ENCODE results near the gene GAS6.

Gene GAS6

GRCh38 chr13:113889467-113889866 is 25.6 kb upstream of the GAS6 start:
- no peak for TF ChIP-seq RARB (CRISPR knock-in tag; IDR thresholded peaks at IDR 0.05)
- TF ChIP-seq ISL1 (CRISPR knock-in tag; IDR thresholded peaks at IDR 0.05) = no peak
- no peak for TF ChIP-seq ZC3H10 (CRISPR knock-in tag; IDR thresholded peaks at IDR 0.05)
- no peak for TF ChIP-seq ZNF8 (CRISPR knock-in tag; IDR thresholded peaks at IDR 0.05)
- TF ChIP-seq ARNTL (CRISPR knock-in tag; IDR thresholded peaks at IDR 0.05; ENCODE audit: borderline replicate concordance, low read depth) = no peak
- no peak for TF ChIP-seq CSDC2 (CRISPR knock-in tag; IDR thresholded peaks at IDR 0.05)
- no peak for TF ChIP-seq POU6F1 (CRISPR knock-in tag; IDR thresholded peaks at IDR 0.05; ENCODE audit: borderline replicate concordance, low read depth)
- TF ChIP-seq ESRRG (CRISPR knock-in tag; IDR thresholded peaks at IDR 0.05) = no peak
- TF ChIP-seq TCF4 (CRISPR knock-in tag; IDR thresholded peaks at IDR 0.05; ENCODE audit: borderline replicate concordance) = no peak
- no peak for TF ChIP-seq ZNF565 (CRISPR knock-in tag; conservative IDR thresholded peaks at IDR 0.05; ENCODE audit: low read depth)
- no peak for TF ChIP-seq PATZ1 (CRISPR knock-in tag; IDR thresholded peaks at IDR 0.05; ENCODE audit: borderline replicate concordance)
- TF ChIP-seq CSRNP3 (CRISPR knock-in tag; IDR thresholded peaks at IDR 0.05) = no peak
- ATAC-seq = no peak

GRCh38 chr13:113888701-113889330 is 24.9 kb upstream of the GAS6 start:
- ATAC-seq = no peak
- TF ChIP-seq POU6F1 (CRISPR knock-in tag; IDR thresholded peaks at IDR 0.05; ENCODE audit: borderline replicate concordance, low read depth) (no peak), CSRNP3 (CRISPR knock-in tag; IDR thresholded peaks at IDR 0.05) (no peak), BACH2 (CRISPR knock-in tag; IDR thresholded peaks at IDR 0.05; ENCODE audit: borderline replicate concordance) (no peak), TSHZ2 (CRISPR knock-in tag; IDR thresholded peaks at IDR 0.05) (no peak), CREB5 (CRISPR knock-in tag; IDR thresholded peaks at IDR 0.05; ENCODE audit: low read depth) (no peak), ESRRG (CRISPR knock-in tag; IDR thresholded peaks at IDR 0.05) (no peak)

GRCh38 chr13:113887700-113888201 is 23.9 kb upstream of the GAS6 start:
- ATAC-seq = no peak

More at GRCh38 chr13:113887700-113888201, 23.9 kb upstream of the GAS6 start:
- no peak for TF ChIP-seq PPARA (CRISPR knock-in tag; IDR thresholded peaks at IDR 0.05; ENCODE audit: borderline replicate concordance)
- TF ChIP-seq POU6F1 (CRISPR knock-in tag; IDR thresholded peaks at IDR 0.05; ENCODE audit: borderline replicate concordance, low read depth) = no peak
- no peak for TF ChIP-seq OSR1 (CRISPR knock-in tag; IDR thresholded peaks at IDR 0.05)

All from SK-N-SH treated with all-trans-retinoic acid at 6 μM for 48 hours (cell line).